CMK (cell line): ENCODE data around the gene DUS1L.

Experiments used
- DNase-seq: peaks from one replicate; pipeline ENCODE4 v3.0.0-alpha.2; 2010; ENCODE audit warnings: low read depth

Gene DUS1L

DNA sequence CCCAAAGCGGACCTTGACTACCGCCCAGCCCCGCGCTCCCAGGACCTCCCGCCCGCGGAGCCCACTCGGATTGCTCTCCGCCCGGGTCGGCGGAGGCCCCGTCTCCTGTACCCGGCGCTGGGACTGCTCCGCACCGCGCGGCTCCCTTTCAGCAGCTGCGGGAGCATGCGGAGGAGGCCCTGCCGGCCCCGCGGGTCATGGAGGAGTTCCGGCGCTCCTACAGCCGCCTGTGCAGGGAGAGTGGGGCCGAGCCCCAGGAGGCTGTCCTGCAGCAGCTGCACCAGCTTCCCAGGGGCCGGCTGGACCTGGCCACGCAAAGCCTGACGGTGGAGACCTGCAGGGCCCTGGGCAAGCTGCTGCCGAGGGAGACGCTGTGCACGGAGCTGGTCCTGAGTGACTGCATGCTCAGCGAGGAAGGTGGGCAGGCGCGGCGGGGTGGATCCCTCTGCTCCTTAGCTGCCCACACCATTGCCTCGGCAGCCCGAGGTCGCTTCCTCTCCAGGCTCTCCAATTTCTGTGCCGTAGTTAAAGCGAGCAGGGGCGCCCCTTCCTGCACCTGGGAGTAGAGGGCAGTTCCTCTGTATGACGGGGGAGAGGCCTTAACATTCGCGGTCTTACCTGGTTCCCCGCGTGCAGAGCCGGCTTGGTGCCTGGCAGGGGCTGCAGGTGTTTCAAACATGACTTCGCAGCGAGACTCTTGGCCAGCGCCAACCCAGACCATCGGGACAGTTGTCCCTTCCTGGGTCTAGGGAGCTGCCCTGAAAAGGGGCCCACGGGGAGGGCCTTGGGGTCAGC, 42.0 kb downstream of the DUS1L start:
- no peak for DNase-seq

DNA sequence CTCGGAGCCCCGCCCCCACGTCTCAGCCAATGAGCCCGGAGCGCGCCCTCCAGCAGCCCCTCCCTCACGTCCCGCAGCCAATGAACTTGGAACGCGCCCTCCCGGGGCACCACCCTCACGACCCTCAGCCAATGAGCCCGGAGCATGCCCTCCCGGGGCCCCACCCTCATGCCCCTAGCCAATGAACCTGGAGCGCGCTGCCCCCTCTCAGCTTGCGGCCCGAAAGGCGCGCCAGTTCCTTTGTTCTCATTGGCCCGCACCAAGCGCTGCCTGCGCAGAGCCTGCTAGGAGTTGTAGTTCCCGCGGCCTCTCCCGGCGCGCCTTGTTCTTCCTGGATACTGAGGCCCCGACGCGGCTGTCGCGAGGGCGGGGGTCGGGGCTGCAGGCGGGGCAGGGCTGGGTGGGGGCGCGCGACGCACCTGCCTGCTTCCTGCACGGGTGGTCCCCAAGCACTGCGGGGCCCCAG, 42.6 kb downstream of the DUS1L start, which contains the start of gene LRRC45:
LRRC45 (plus strand) TSS at position 325 of the 466 bp plus-strand sequence. CDS start 339 bp downstream, outside the sequence.
- DNase-seq = peak; percentile 98

DNA sequence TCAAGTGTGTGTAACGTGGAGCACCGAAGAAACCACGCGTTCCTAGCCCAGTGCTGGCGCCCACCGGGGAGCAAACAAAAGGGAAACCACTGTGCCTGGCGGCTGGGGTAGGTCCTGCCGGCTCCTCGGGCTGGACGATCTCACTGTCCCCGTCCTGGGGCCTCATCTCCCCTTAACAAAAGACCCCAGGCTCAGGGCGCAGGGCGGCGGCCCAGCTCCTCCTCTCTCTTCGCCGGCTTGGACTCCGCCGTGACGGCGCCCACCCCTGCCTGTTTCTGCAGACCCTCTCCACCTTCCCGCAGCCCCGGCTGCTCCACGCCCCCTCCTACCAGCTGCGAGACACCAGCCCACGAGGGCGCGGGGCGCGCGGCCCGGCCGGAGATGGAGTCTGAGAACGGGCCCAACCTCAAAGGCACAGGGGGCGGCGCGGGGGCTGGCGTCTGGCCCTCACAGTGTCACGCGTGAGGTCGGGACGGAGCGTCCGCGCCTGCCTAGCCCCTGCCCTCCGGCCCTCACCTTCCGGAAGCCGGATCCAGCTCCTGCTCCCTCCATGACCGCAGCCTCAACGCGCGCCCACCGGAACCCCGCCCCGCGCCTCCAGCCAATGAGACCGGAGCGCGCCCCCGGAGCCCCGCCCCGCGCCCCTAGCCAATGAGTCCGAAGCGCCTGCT, 43.2 kb downstream of the DUS1L start, which contains the start of gene CENPX:
CENPX (minus strand) TSS at position 569 of the 671 bp plus-strand sequence; CDS start at position 552, 17 bp downstream.
- DNase-seq = no peak

DNA sequence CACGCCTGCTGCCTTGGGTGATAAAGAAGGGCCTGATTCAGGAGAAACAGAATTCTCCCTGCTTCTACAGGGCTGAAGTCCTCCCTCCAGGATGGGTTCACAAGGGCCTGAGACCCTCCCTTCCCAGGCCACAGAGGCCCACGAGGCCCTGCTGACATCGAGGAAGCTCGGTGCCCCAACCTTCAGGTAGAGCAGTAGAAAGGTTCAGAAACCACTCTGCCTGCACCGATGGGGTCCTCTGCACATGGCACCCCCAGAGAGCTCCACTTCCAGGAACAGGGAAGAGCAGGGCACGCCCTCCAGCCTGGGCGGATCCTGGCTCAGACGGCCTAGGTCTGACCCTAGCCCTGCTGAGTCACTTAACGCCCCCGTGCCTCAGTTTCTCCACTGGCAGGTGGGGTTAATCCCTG, 43.7 kb downstream of the DUS1L start:
- DNase-seq = no peak

DNA sequence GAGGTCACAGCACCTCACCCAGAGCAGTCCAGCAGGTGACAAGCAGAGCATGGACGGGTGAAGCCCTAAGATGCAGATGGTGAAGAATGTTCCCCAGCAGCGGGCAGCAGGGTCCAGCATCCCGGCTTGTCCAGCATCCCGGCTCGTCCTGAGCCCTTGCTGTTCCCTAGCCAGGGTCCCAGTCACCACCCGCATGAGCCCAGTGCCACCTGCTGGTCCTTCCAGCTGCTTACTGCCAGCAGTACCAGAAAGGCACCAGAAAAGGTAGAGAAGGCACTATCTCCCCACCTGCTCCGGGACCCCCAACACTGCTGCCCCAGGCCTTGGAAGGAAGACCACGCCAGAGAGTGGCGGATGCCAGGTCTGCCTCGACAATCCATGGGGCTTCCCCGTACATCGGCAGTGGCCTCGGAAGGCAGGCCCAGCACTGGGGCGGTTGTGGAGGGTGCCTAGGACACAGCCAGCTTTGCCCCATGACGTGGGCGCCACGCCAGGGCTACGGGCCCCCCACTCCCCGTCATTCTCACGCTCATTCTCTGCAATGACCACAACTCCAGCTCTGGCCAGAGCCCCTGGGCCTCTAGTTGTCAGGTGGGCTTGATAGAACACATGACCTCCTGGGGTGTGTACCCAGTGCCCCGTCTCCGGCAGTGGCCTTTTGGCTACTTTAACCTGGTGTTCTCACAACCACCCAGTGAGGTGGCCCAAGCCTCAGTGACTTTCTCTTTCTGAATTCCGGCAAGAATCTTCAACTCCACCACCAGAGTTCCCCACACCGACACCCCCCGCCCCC, 44.3 kb downstream of the DUS1L start:
- DNase-seq = no peak

DNA sequence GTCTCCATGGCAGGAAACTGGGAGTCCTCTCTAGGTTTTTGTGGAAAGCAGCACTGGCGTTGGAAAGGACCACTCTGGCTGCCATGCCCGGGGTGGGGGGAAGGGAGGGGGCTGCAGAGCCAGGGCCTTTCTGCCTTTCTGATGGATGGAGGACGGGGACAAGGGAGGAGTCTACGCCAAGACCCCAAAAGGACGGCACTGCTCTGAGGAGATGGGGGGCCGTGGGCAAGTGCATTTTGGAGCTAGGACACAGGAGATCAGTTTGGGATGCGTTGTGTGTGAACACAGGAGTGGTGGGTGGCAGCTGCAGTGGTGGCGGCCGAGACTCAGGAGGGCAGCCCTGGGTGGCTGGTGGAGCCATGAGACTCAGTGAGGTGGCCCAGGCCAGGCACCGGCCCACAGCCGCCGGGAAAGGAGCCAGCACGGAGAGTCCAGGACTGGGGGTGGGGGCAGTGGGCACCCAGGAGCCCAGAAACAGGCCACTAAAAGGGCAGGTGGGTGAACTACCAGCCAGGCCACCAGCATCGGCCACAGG, 45.0 kb downstream of the DUS1L start:
- DNase-seq = no peak

DNA sequence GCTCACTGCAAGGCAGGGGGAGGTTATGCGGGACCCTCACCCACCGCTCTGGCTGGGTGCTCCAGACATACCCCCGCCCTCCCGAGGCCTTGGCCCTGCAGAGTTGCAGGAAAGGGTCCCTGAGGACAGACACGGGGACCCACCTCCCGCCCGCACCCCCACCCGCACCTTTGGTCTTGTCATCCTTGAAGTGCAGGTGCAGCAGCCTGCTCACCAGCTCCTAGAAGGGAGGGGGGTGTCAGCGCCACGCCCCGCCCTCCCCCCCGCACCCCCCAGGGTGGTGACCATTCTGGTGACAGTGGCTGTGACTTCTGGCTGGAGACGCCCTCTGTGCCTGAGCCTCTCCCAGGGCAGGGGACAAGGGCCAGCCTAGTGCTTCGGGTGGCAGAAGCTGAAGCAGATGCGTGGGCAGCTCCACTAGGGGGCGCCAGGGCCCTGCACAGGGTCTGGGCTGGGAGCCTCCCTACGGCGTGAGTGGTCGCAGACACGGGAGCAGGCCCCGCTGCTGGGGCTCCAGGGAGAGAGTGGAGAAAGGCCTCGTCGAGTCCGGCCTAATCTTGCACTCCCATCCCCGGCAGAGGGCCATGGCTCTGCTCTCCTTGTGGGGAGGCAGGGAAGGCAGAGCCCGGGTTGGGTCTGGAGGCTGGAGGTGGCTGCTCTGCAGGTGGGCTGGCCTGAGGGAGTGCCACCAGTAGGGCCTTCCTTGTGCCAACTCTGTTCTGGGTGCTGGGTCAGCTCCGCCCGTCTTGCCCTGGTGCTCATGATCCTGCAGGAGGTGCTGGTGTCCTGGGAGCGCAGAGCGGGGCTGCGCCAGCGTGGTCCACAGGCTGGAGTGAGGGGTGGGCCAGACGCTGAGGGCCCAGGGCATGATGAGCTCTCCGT, 45.7 kb downstream of the DUS1L start:
- no peak for DNase-seq

DNA sequence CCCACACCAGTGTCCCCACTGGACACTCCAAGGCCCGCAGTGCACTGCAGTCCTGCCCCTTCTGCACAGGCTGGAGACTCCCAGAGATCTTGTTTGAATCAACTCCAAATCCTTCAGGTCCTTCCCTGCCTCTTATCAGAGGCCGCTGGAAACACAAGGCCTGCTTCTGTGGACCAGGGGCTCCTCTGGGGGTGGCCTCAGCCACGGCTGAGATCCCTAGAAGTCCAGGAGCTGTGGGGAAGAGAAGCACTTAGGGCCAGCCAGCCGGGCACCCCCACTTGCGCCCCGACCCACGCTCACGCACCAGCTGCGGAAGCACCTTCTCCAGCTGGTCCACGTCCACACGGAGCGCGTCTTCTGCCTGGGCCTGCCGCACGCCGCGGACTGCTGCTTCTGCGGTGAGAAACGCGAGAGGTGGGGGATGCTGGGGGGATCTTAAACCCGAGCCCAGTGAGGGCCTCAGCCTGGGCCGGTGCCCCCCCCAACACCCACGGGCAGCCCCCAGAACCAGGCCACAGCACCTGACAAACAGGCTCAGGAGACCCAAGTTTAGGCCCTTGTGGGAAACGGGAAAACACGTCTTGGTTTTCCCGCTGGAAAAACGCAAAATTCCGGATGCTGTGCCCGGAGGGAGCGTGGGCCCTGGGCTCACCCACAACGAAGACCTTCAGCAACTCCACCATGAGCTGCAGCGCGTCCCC, 46.5 kb downstream of the DUS1L start:
- DNase-seq = no peak

DNA sequence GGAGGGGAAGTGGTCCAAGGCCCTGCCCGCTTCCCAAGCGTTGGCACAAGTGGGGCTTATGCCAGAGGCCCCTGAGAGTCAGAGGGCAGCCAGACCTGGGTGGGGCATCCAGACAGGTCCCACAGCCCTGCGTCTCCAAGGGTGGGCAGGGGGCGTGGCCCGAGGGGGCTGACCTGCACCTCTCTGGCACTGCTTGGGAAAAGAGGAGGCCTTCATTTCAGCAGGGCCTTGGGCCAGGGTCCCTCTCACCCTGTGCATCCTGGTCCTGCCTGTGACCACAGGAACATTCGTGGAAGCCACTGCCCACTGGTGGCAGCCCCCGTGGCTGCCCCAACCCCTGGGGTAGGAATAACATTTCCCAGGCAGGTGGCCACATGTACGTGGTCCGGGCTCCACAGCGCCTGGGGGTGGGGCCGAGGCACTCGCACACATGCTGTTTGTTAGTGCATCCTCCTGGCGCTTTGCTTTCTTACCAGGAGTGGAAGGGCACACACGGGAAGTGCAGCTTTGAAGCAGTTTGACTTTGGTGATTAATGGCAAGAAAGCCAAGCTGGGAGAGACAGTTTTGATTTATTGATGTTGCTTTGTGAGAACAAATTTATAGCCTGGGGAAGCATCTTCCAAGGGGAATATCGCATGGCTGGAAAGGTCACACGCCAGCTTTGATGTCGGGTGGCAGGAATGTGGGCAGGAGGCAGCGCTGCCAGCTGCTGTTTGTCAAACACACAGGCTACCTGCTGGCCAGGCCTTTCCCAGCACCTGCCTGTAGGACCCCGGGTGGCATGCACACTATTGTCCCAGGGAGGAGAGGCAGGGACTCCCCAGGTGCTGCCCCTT, 47.2 kb downstream of the DUS1L start:
- no peak for DNase-seq

DNA sequence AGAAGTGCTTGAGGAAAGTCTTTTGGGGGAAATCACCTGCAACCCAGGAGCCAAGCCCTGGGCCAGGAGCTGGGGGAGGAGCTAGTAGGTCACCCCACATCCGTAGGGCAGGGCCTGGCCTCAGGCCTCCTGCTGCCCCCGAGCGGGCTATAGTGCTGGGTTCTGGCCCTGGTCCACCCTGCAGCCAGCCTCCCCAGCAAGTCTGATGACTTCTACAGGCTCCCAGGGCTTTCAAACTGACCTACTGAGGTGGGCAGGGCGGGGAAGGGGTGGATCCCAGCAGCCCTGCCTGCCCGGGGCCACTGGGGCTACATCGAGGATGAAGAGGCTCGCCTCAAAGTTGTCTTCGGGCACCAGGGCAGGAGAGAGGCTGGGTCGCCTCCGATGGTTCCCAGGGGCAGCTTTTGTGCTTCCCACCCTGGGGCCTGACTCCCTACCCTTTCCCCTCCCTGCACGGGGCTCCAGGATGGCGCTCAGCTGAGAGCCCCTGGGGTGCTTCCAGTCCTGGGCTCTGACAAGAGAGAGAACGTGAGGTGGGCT, 47.9 kb downstream of the DUS1L start:
- no peak for DNase-seq

DNA sequence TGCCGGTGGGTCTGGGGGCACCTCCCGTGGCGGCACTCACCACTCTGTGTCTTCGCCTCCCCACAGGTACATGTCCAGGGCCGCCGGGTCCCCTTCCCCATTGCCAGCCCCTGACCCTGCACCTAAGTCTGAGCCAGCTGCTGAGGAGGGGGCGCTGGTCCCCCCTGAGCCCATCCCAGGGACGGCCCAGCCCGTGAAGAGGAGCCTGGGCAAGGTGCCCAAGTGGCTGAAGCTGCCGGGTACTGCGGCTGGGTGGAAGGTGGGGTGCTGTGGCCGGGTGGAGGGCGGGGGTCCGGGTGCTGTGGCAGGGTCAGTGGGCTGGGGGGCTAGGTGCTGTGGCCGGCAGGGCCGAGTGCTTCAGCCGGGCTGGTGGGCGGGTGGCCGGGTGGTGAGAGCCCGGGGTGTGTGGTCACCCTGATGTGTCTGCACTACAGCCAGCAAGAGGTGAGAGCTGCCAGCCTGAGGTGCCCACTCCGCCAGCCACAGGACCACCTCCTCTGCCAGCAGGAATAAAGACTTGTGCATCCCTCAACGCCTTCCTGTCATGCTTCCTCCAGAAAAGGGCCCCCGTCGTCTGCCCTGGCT, 48.6 kb downstream of the DUS1L start:
- DNase-seq = no peak

DNA sequence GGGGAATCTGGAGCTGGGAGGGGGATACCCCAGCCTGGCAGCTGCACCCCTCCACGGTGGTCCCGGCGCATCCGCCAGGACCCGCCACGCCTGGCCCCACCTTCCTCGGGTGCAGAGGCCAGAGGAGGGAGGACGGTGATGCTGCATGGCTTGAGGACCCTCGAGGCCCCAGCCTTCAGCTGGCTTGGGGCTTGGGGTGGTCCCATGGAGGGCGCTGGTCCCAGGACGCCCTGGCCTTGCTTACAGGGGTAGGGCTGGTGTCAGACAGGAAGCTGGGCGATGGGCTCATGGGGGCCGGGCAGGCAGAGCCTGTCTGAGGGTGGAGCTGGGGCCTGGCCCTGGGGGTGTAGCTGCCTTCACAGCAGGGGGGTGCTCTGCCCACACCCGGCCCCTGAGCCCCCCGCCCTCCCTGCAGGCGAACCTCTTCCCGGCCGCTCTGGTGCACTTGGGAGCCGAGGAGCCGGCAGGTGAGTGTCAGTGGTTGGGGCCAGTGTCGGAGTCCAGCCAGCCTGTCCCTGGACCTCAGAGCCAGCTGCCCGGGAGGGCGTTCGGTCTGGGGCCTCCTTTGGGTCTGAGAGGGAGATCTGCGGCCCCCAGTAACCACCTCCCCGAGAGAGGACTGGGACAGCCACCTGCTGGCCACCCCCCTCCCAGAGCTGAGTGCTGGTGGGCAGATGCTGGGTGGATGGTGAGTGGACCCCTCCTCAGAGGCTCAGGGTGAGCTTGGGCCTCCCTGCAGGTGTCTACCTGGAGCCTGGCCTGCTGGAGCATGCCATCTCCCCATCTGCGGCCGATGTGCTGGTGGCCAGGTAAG, 49.3 kb downstream of the DUS1L start:
- DNase-seq = no peak

DNA sequence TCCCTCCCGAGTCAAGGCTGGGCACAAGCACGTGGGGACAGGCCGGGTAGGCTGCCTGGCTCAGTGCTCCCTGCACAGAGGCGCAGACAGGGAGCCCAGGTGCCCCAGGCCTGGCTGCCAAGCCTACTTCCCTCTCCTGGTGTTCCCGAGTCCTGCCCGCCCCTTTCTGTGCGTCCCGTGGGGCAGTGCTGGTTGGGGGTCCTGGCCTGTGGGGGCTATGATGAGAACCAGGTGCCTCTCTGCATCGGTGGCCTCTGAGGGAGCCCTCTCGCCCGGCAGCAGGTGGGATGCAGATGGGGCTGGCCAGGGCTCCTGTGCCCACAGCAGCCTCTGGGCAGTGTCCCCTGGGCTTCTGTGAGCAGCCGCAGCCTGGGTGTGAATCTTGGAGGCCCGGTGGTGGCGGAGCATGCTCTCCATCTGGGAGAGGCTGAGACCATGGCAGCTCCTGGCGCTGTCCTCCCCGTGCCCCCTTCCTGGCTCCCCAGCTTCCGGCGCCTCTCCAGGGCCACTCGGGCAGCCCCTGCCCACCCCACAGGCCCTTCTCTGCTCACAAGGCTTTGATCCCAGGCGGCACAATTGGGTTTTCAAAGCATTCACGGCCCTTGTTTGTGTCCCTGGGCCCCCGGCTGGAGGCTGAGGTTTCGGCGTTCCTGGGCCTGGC, 50.2 kb downstream of the DUS1L start:
- DNase-seq = no peak

DNA sequence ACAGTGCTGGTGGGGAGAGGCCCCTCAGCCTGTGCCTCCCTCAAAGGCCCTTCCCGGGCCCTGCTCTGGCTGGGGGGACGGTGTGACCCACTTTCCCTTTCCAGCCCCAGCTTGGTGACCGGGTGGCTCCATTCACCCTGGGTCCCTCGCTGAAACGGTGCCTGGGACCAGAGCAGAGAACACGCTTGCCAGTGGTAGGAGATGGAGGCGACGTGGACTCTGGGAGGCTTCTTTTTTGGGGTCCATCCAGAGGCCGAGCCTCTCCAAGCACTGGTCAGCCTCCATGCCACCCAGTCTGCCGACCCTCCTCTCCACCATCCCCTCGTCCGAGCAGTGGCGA, 50.7 kb downstream of the DUS1L start:
- no peak for DNase-seq

DNA sequence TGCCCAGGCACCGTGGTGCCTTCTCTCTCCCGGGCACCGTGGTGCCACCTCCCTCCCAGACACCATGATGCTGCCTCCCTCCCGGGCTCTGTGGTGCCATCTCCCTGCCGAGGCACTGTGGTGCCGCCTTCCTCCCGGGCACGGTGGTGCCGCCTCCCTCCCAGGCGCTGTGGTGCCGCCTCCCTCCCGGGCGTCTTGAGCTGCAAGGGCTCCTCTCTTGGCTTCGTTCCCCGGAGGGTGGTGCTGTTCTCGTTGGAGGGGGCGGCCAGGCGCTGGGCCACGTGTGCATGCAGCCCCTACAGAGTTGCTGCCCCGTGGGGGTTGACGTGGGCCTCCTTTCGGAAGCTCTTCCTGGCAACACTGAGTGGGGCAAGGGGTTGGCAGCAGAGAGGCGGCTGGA, 51.2 kb downstream of the DUS1L start:
- no peak for DNase-seq

DNA sequence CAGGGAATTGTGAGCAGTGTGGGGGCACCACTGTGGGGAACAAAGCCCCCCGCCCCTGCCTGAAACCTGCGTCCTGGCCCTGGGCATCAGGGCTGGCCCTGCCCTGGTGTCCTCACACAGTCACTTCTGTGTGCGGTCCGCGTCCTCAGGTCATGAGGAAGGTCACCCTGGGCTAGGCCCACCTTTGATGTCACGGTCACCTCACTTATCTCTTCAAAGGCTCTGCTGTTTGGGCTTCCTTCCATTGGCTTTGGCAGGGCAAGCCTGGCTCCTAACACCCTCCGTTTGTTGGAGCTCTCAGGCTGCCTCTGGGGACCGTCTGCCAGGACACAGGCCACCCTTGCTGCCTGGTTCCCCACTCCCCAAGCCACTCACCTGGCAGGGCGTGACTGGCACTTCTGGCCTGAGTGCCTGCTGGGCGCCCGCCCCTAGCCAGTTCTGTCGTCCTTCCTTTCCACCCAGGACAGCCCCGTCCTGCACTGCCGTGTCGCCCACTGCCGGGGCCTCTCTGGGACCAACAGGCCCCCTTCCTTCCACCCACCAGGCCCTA, 51.8 kb downstream of the DUS1L start:
- DNase-seq = no peak

DNA sequence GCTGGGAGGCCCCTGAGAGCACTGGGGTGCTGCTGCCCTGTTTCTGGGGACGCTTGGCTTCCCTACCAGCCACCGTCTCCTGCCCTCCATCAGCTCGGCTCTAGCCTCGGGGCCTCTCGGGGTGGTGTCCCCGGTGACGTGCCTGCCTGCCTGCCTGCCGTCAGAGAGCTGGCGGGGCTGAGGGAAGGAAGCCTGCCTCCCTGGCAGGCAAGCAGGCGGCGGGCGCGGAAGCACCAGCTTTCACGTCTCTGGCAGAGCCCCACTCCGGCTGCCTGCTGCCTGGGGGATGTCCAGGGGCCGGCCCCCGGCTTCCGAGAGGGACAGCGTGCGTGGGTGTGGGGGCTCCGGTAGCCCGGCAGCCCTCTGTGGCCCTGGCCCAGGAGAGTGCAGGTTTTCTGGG, 52.3 kb downstream of the DUS1L start:
- no peak for DNase-seq
